SU-DHL-6 (cell line): ENCODE data around the gene RPP25L.

Experiments used
- EZH2phosphoT487 ChIP-seq: fragments of 200-600 bp; sonication (generic), shearing (Covaris generic); conservative IDR thresholded peaks from 2 replicates; pipeline ENCODE4 v1.6.1; 2018; ENCODE audit warnings: mild to moderate bottlenecking, antibody characterized with exemption, low read length, moderate library complexity, mixed read lengths
- TF ChIP-seq, protein P1 (sequence below): fragments of 200-600 bp; sonication (generic); IDR thresholded peaks from one replicate; pipeline ENCODE4 v1.5.1; 2017; ENCODE audit warnings: antibody characterized with exemption, mild to moderate bottlenecking, low read length, moderate library complexity; ENCODE audit not compliant: insufficient read depth, poor library complexity, severe bottlenecking

DNA sequence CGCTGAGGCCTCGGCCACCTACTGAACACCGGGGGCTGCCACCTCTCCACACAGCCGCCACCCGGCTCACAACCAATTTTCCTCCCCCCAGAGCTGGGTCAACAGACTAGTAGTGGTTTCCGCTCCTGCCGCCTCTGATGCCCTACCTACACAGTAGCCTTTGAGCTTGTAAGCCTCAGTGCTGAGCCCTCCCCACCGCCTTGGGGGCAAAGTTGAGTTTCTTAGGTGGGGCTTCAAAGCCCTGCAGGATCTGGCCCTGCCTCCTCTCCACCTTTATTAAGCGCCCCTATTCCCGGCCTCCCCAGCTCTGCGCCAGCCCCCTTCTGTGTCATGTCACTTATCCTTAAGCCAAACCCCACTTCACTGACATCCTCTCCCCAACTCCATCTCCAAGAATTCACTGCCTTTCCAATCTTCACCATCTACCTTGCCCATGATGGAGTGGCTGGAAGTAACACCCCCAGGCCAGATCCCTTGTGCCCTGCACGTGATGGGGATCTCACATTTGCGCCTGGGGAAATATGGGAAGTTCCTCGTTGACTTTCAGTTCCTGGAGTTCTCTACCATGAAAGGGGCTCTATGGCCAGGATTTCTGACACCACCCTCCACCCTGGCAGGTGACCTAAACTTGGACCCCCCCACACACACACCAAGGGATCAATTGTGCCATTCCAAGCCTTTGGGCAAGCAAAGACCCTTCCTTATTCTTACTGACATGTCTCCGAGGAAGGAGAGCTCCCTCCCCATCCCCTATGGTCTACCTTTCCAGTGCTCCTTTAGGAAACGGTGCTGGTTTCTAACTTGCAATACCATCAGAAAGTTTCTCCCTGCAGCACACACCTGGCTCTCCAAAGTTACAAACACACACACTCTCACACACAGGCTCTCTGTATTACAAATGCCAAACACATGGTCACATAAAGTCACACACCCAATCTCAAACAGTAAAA is 19.7 kb downstream of the RPP25L start:
- TF ChIP-seq, protein P1, sequence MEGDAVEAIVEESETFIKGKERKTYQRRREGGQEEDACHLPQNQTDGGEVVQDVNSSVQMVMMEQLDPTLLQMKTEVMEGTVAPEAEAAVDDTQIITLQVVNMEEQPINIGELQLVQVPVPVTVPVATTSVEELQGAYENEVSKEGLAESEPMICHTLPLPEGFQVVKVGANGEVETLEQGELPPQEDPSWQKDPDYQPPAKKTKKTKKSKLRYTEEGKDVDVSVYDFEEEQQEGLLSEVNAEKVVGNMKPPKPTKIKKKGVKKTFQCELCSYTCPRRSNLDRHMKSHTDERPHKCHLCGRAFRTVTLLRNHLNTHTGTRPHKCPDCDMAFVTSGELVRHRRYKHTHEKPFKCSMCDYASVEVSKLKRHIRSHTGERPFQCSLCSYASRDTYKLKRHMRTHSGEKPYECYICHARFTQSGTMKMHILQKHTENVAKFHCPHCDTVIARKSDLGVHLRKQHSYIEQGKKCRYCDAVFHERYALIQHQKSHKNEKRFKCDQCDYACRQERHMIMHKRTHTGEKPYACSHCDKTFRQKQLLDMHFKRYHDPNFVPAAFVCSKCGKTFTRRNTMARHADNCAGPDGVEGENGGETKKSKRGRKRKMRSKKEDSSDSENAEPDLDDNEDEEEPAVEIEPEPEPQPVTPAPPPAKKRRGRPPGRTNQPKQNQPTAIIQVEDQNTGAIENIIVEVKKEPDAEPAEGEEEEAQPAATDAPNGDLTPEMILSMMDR, result no peak
- no peak for TF ChIP-seq EZH2phosphoT487
